H54 (cell line): ENCODE results near the gene IGFLR1.
A peak's percentile ranks its signal among the peaks of the same experiment; 100 is the strongest.

Experiments used
- DNase-seq: peaks from one replicate; pipeline ENCODE4 v3.0.0; 2011; ENCODE audit warnings: low spot score, mixed read lengths; ENCODE audit not compliant: insufficient read length
- FAIRE-seq: peaks from 3 replicates; lab custom pipeline; 2011; peaks lifted over from hg19 to GRCh38; lab: Jason Lieb, UNC
- POLR2A ChIP-seq: IDR thresholded peaks from 2 replicates; pipeline ENCODE4 v1.6.1; 2011; ENCODE audit warnings: low read depth, mild to moderate bottlenecking, low read length

IGFLR1 gene

GRCh38 chr19:35755550-35756376, 13.5 kb upstream of the IGFLR1 start:
- TF ChIP-seq POLR2A: no peak
- FAIRE-seq (no peak), DNase-seq (no peak)

- DNase-seq (no peak), FAIRE-seq (no peak)
- TF ChIP-seq POLR2A: no peak
These were observed 12.9 kb upstream of the IGFLR1 start for GRCh38 chr19:35755131-35755549.

- no peak for FAIRE-seq
- TF ChIP-seq POLR2A: no peak
- no peak for DNase-seq
These were observed 12.3 kb upstream of the IGFLR1 start for GRCh38 chr19:35754370-35755130.

GRCh38 chr19:35753634-35754369, 11.6 kb upstream of the IGFLR1 start:
- no peak for TF ChIP-seq POLR2A
- DNase-seq (no peak), FAIRE-seq (no peak)

GRCh38 chr19:35752746-35753350, 10.6 kb upstream of the IGFLR1 start:
- TF ChIP-seq POLR2A: no peak
- DNase-seq (no peak), FAIRE-seq (no peak)

- DNase-seq: no peak
- TF ChIP-seq POLR2A: no peak
- FAIRE-seq: no peak
These were observed 9.8 kb upstream of the IGFLR1 start for GRCh38 chr19:35751839-35752745.

- no peak for FAIRE-seq
- no peak for TF ChIP-seq POLR2A
- no peak for DNase-seq
These were observed 7.9 kb upstream of the IGFLR1 start for GRCh38 chr19:35750167-35750566.

GRCh38 chr19:35748106-35749020, 6.1 kb upstream of the IGFLR1 start, which contains the start of gene LIN37:
Gene LIN37 (plus strand): TSS chr19:35748576. CDS start chr19:35748725, 149 bp downstream.
- DNase-seq (peak; percentile 97), FAIRE-seq (peak; percentile 88)
- peak; percentile 81 for TF ChIP-seq POLR2A

GRCh38 chr19:35746531-35746930, 4.3 kb upstream of the IGFLR1 start:
- FAIRE-seq: no peak
- TF ChIP-seq POLR2A: no peak
- no peak for DNase-seq

- no peak for TF ChIP-seq POLR2A
- FAIRE-seq (no peak), DNase-seq (no peak)
These were observed 3.8 kb upstream of the IGFLR1 start for GRCh38 chr19:35746087-35746462.

- DNase-seq (peak; percentile 96), FAIRE-seq (peak; percentile 60)
- peak; percentile 37; the same call in 1 of the 2 replicates for TF ChIP-seq POLR2A
These were observed 3.3 kb upstream of the IGFLR1 start, which contains the start of the genes PSENEN and U2AF1L4 for GRCh38 chr19:35745328-35746086. Gene PSENEN (plus strand): TSS chr19:35745651. CDS start chr19:35745931, 280 bp downstream. Gene U2AF1L4 (minus strand): TSS chr19:35745418. CDS start chr19:35745391, 27 bp downstream.
